CD4-positive, alpha-beta T cell treated with Interleukin-4 for 4 hours (primary cell): ENCODE data around the gene FAM227A.
"Not testable (repeated sequence)": the region's sequence is repeated elsewhere in the genome, so short reads cannot be mapped to it uniquely, and the experiment has no call there.

Experiments
- DNase-seq: peaks from one replicate; pipeline ENCODE4 v3.0.0-alpha.2; 2020

The FAM227A gene

DNA sequence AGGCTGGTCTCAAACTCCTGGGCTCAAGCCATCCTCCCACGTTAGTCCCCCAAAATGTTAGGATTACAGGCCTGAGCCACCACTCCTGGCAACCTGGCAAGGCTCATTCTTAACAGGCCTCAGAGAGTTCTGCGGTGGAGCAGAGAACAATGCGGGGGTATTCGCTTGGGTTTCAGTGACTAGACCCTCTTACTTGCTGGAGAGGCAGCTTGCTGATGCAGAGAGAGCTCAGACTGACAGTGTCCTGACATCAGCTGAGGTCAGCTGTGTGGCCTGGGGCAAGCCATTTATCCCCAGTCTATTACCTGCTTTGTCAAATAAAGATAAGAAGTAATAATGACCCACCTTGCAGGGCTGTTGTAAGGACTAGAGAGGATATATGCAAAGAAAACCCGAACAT lies 46.0 kb downstream of the FAM227A start:
- no peak for DNase-seq

DNA sequence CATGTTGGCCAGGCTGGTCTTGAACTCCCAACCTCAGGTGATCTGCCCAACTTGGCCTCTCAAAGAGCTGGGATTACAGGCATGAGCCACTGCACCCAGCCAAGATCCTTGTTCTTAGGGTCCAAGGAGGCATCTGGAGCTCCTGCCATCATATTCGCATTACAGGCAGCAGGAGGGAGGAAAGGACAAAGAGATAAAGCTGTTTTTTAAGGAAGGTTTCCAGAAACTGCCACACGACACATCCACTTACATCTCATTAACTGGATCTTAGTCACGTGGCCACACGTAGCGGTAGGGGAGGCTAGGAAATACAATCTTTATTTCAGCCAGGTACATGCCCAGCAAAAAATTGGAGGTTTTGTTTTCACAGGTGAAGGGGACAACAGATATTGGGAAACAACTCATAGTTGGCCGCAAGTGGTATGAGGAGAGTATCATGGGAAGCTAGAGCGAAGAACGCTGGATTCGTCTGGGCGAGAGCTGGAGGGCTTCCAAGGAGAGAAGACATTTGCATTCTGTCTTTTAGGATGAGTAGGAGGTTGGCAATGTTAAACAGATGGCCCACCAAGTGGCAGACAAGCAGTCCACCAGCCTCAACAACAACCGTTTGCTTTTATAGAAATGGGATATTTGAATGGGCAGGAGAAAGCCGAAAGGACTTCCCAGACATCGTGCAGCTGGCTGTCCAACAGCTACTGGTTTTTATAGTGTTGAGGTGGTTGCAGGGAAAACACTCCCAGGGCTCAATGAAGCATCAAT lies 47.0 kb downstream of the FAM227A start:
- DNase-seq = no peak

- no peak for DNase-seq
Observed at GRCh38 chr22:38607680-38608079, 48.5 kb downstream of the FAM227A start.

DNA sequence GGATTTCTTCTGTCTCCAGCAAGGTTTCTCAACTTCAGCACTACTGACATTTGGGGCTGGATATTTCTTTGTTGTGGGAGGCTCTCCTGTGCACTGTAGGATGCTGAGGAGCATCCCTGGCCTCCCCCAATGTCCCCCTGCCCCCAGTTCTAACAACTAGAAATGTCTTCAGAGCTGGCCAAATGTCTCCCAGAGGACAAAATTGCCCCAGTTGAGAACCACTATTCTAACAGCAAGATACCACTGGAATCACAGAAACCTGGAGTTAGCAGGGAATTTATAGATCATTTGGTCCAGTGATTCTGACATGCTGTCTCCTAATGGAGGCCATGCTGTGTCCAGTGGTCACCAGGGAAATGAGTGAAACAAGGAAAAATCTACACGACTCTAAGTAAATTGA lies 54.0 kb downstream of the FAM227A start:
- no peak for DNase-seq

- no peak for DNase-seq
Observed at GRCh38 chr22:38601221-38601764, 54.9 kb downstream of the FAM227A start.

DNA sequence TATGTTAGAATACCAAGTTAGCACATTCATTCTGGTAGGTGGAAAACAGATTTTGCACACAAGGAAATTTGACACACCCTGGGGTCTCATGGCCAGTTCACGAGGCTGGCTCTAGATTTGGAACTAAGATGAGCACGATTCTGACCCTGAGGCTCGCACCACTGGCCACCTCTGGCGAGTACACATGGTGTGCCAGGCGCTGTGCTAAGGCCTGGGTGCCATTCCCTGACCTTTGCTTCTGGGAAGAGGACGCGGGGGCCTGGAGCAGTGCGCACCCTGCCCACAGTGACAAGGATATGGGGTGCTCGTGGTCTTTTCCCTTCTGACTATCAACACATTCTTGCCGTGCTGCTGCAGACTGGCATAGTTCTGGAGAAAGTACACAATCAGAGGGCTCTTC lies 56.7 kb downstream of the FAM227A start:
- DNase-seq = no peak

DNA sequence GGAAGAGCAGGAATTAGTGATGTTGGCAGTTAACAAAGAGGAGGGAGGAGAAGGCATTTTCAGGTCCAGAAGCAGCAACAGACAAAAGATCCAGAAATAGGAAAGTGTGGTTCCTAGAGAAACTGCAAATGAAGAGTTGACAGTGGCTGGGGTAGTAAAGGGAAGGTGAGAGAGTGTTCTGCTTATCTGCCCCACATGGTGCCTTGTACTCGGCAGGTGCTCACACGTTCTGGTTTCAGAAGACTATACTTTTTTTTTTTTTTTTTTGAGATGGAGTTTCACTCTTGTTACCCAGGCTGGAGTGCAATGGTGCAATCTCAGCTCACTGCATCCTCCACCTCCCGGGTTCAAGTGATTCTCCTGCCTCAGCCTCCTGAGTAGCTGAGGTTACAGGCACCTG lies 73.3 kb downstream of the FAM227A start:
- not testable (repeated sequence) for DNase-seq

- no peak for DNase-seq
Observed at GRCh38 chr22:38578505-38578904, 77.7 kb downstream of the FAM227A start.

GRCh38 chr22:38572065-38572464 lies 84.1 kb downstream of the FAM227A start:
- DNase-seq = peak; percentile 45

GRCh38 chr22:38570779-38571364 lies 85.3 kb downstream of the FAM227A start:
- peak; percentile 20 for DNase-seq

GRCh38 chr22:38569972-38570778 lies 86.0 kb downstream of the FAM227A start, which contains the start of gene DMC1:
DMC1 (minus strand) TSS chr22:38570183; CDS start chr22:38568256, 1,927 bp downstream.
- peak; percentile 94 for DNase-seq

DNA sequence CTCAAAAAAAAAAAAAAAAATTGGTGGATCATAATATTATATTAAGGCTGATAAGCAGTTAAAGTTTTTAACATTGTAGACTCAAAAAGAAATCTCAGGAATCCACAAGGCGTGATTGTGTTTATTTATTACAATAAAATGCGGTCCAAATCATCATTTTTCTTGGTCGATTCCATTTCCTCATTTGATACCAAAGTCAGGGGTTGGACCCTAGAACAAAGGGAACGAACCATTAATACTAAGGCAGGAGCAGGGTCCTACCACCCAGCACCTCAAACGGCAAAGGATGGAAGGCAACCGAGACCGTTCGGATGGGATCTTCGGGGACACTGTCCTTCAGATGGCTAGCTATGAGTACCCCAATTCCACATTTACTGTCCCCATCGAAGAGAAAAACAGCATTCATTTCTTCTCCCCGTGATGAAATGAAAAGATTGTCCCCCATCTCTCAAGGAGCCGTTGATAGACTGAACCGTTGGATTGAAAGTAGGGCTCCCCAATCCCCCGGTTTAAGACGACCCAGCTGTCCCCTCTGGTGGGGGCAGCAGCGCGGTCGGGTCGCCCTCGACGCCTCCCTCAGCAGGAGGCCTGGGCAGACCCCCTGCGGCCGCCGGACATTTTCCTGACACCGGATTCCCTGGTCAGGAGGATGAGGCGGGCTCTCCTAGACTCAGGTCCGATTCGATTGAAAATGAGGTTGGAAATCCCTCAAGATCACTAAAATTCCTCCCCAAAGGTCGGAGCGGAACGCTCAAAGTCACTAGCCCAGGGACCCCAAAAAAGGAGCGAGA lies 86.8 kb downstream of the FAM227A start:
- no peak for DNase-seq

DNA sequence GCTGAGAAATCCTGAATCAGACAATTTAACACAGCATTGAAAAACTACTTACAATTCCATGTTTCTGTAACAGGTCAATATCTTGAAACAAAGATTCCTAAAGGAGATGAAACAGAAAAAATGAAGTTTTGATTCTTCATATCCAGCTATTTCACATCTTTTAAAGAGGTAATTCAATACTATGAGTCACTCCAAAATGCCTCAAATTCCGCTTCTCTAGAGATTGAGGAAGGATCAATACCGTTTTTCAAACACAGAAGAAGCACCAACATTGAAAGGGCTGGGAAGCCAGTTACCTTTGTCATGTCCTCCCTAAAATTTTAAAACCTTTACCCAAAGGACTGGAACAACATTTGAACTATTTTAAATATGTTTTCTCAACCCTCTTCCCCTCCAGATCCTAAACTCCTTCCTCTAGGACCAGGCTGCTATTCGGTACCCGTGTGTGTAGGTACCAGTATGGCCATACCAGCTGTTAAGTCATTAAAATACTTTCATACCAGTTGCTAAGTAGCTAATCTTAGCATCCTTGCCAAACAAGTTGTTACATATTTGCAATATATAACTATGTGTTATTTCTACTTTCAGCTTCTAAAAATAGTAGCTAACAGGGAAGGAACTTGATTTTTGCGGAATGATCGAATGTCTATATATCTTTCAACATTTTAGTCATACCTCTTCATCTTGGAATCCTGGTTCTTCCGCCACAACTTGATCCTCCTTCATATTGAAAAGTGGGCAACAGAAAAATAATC lies 88.5 kb downstream of the FAM227A start:
- DNase-seq = no peak

GRCh38 chr22:38566726-38567504 lies 89.3 kb downstream of the FAM227A start:
- no peak for DNase-seq

DNA sequence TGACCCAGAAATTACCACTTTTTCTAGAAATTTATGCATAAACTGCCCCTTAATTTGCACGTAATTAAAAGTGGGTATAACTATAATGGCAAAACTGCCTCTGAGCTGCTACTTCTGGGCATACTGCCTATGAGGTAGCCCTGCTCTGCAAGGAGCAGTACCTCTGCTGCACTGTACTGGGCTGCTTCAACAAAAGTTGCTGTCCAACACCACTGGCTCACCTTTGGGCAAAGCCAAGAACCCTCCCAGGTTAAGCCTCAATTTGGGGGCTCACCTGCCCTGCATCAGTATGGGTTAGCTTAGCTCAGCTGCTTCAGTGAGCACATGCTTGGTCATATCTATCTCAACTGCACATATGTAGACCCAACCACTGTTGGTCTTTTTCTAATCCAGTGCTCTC lies 90.8 kb downstream of the FAM227A start:
- no peak for DNase-seq

GRCh38 chr22:38564669-38565068 lies 91.5 kb downstream of the FAM227A start:
- no peak for DNase-seq

- DNase-seq = no peak
Observed at GRCh38 chr22:38554281-38554680, 101.9 kb downstream of the FAM227A start.

DNA sequence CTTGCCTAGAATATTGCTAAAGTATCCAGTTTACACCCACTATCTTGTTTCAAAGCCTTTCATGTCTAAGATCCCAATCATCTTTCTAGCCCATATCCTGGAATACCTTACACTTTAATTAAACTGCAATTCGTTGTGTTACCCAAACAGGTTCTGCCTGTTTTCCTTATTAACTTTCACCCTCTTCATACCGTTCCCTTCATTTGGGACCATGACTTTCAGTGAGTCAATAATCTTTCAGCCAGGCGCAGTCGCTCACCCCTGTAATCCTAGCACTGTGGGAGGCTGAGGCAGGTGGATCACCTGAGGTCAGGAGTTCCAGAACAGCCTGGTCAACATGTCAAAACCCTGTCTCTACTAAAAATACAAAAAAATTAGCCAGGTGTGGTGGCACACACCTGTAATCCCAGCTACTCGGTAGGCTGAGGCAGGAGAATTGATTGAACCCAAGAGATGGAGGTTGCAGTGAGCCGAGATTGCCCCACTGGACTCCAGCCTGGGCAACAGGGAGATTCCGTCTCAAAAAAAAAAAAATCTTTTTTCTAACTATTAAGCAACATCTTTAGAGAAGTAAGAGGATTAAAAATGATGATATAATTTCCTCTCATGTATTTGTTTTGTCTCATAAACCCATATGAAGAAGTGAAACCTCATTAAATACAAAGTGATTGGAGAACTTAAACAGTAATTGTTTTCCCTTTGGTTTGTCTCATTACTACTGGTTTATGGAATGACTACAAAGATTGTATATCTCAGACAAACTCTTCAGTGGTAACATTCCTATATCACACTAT lies 106.9 kb downstream of the FAM227A start:
- DNase-seq = no peak

- no peak for DNase-seq
Observed at GRCh38 chr22:38540701-38541100, 115.5 kb downstream of the FAM227A start.

DNA sequence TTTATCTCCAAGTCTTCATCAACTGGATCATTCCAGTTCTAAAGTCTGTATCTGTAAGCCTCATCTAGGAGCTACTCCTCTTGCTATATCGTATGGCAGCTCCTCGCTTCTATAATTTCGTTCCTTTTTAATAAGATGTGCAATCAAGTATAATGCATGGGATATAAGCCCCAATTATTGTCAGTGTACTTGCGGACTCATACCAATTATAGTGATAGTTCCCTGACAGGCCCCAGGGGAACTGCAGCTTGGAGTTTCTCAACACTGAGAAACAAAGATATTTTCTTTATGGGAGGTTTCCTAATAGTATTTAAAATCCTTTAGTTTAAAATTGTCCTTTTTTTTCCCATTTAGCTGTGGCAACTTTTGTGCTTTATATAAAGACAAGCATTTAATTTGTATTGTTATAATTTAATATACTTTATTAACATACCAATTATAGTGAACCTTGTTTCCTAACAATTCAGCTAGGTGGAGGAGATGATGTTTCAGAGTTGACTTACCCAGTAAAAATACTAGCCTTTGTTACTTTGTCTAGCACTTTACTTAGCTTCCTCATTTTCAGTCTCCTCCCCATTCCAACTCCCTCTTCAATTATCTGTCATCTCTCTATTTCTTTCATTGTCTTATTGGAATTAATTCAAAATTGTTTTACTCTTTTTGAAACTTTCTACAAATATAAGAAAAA lies 124.8 kb downstream of the FAM227A start:
- no peak for DNase-seq
